SK-N-SH (cell line): Measurements from ENCODE around the gene WDR3. TPM values are rescaled to one million over a fixed set of nuclear protein-coding genes. Genes with fewer than 3 reads are reported as not detected.

Experiments used
- CTCF ChIA-PET: fragments of 300-600, 350-600 bp; formaldehyde crosslinking; extraction: SDS; loops from one replicate; lab custom pipeline; 2021; lab: Yijun Ruan, JAX
- POLR2A ChIA-PET: fragments of 350-600 bp; sonication (Branson Sonifier 250); formaldehyde crosslinking; extraction: SDS; loops from one replicate; lab custom pipeline; 2020; ENCODE audit warnings: antibody characterized with exemption, inconsistent platforms; lab: Yijun Ruan, JAX
- DNase-seq: peaks from one replicate; pipeline ENCODE4 v3.0.0; 2012
- H2AFZ ChIP-seq: fragments of 200-600 bp; sonication (generic); 2 replicates; pipeline ENCODE4 v1.8.1; 2016; ENCODE audit warnings: antibody characterized with exemption, mild to moderate bottlenecking, low read depth
- H3F3A ChIP-seq: fragments of 200-600 bp; sonication (generic); replicated peaks from 2 replicates; pipeline ENCODE3; 2016; ENCODE audit warnings: antibody characterized with exemption, mild to moderate bottlenecking; ENCODE audit not compliant: insufficient read depth
- H3K27ac ChIP-seq, 2 experiments: fragments of 200-500 bp in 1 of 2; fragments of 200-600 bp in 1 of 2; sonication (Bioruptor generic) in 1 of 2; sonication (generic), shearing (Covaris generic) in 1 of 2; 2 replicates each; pipeline versions ENCODE4 v1.5.1 to v1.6.1; 2014 to 2016; ENCODE audit warnings: low read depth in 2 of 2, inconsistent platforms in 1 of 2, low read length in 1 of 2, mild to moderate bottlenecking in 1 of 2, mixed read lengths in 1 of 2
- H3K27me3 ChIP-seq: fragments of 200-600 bp; sonication (generic), shearing (Covaris generic); 2 replicates; pipeline ENCODE4 v1.6.1; 2016; ENCODE audit warnings: mixed run types; ENCODE audit not compliant: insufficient read depth
- H3K36me3 ChIP-seq, 2 experiments: fragments of 200-500 bp in 1 of 2; fragments of 200-600 bp in 1 of 2; sonication (Bioruptor generic) in 1 of 2; sonication (generic) in 1 of 2; replicated peaks in 1 of 2; 2 replicates each; pipeline versions ENCODE3 to v1.5.1; 2014 to 2016; ENCODE audit warnings: low read length in 1 of 2, mild to moderate bottlenecking in 1 of 2; ENCODE audit not compliant: insufficient read depth in 2 of 2, control insufficient read depth in 1 of 2
- H3K4me1 ChIP-seq, 2 experiments: fragments of 200-500 bp in 1 of 2; fragments of 200-600 bp in 1 of 2; sonication (Bioruptor generic) in 1 of 2; sonication (generic), shearing (Covaris generic) in 1 of 2; 2 replicates each; pipeline versions ENCODE4 v1.5.1 to v1.6.1; 2014 to 2016; ENCODE audit warnings: low read depth in 1 of 2, low read length in 1 of 2, mixed run types in 1 of 2; ENCODE audit not compliant: insufficient read depth in 2 of 2, control insufficient read depth in 1 of 2
- H3K4me2 ChIP-seq: fragments of 200-600 bp; sonication (generic), shearing (Covaris generic); 2 replicates; pipeline ENCODE4 v1.6.1; 2017; ENCODE audit warnings: mixed run types
- H3K4me3 ChIP-seq, 2 experiments: fragments of 200-500 bp in 1 of 2; fragments of 200-600 bp in 1 of 2; sonication (Bioruptor generic) in 1 of 2; sonication (generic), shearing (Covaris generic) in 1 of 2; 2 replicates each; pipeline versions ENCODE4 v1.5.1 to v1.8.1; 2014 to 2016; ENCODE audit warnings: low read depth in 2 of 2, inconsistent platforms in 1 of 2, low read length in 1 of 2, mild to moderate bottlenecking in 1 of 2, mixed read lengths in 1 of 2, moderate library complexity in 1 of 2
- H3K79me2 ChIP-seq: fragments of 200-600 bp; sonication (generic); 2 replicates; pipeline ENCODE4 v1.8.1; 2017; ENCODE audit warnings: mild to moderate bottlenecking; ENCODE audit not compliant: insufficient read depth
- H3K9ac ChIP-seq: fragments of 200-600 bp; sonication (generic); 2 replicates; pipeline ENCODE4 v1.6.1; 2017; ENCODE audit warnings: mixed run types
- H3K9me2 ChIP-seq: fragments of 200-600 bp; sonication (generic); 2 replicates; pipeline ENCODE4 v1.6.1; 2017; ENCODE audit warnings: mixed run types
- H3K9me3 ChIP-seq: fragments of 200-600 bp; sonication (generic); 2 replicates; pipeline ENCODE4 v1.6.1; 2017; ENCODE audit warnings: mixed run types, mild to moderate bottlenecking, moderate library complexity
- H4K20me1 ChIP-seq: fragments of 200-600 bp; sonication (generic); 2 replicates; pipeline ENCODE4 v1.6.1; 2017; ENCODE audit warnings: mild to moderate bottlenecking, mixed run types; ENCODE audit not compliant: insufficient read depth
- CTCF ChIP-seq: fragments of 200-600 bp; sonication (generic); IDR thresholded peaks from 2 replicates; pipeline ENCODE4 v1.6.1; 2017; ENCODE audit warnings: antibody characterized with exemption, mild to moderate bottlenecking, moderate library complexity
- ELF1 ChIP-seq: IDR thresholded peaks from 2 replicates; pipeline ENCODE4 v1.4.0; 2012
- EP300 ChIP-seq, 2 experiments: IDR thresholded peaks; 2 replicates each; pipeline versions ENCODE4 v1.4.0 to v1.6.1; 2012; ENCODE audit warnings: borderline replicate concordance in 1 of 2, low read depth in 1 of 2, low read length in 1 of 2
- EZH2phosphoT487 ChIP-seq: fragments of 200-600 bp; sonication (generic); IDR thresholded peaks from 2 replicates; pipeline ENCODE4 v1.6.1; 2017; ENCODE audit warnings: low read depth, mixed run types, mild to moderate bottlenecking, antibody characterized with exemption, moderate library complexity, borderline replicate concordance
- GABPA ChIP-seq: IDR thresholded peaks from 2 replicates; pipeline ENCODE4 v1.4.0; 2012; ENCODE audit warnings: low read depth, mild to moderate bottlenecking
- GATA2 ChIP-seq: sonication (generic); formaldehyde crosslinking; IDR thresholded peaks from 2 replicates; pipeline ENCODE4 v1.5.0; 2020; ENCODE audit warnings: mild to moderate bottlenecking, missing genetic modification reagents
- MEF2A ChIP-seq: IDR thresholded peaks from 2 replicates; pipeline ENCODE4 v1.4.0; 2012; ENCODE audit warnings: low read depth, borderline replicate concordance
- MXI1 ChIP-seq: IDR thresholded peaks from 2 replicates; pipeline ENCODE4 v1.6.1; 2012; ENCODE audit warnings: mild to moderate bottlenecking, low read depth, low read length, improper control_type of control experiment
- POLR2AphosphoS5 ChIP-seq: IDR thresholded peaks from 2 replicates; pipeline ENCODE4 v1.6.1; 2012; ENCODE audit warnings: low read depth, low read length
- RFX5 ChIP-seq: IDR thresholded peaks from 2 replicates; pipeline ENCODE4 v1.6.1; 2012; ENCODE audit warnings: mild to moderate bottlenecking, improper control_type of control experiment, low read length
- SIN3A ChIP-seq: IDR thresholded peaks from 2 replicates; pipeline ENCODE4 v1.6.1; 2012; ENCODE audit warnings: low read depth, mild to moderate bottlenecking, low read length, moderate library complexity, borderline replicate concordance
- SMC3 ChIP-seq: IDR thresholded peaks from 2 replicates; pipeline ENCODE4 v1.6.1; 2012; ENCODE audit warnings: low read depth, low read length, improper control_type of control experiment
- TCF12 ChIP-seq: IDR thresholded peaks from 2 replicates; pipeline ENCODE4 v1.4.0; 2012
- YY1 ChIP-seq: IDR thresholded peaks from 2 replicates; pipeline ENCODE4 v1.4.0; 2012; ENCODE audit warnings: low read depth, mild to moderate bottlenecking
- ZBTB33 ChIP-seq: IDR thresholded peaks from 2 replicates; pipeline ENCODE4 v1.4.0; 2012; ENCODE audit warnings: low read depth, borderline replicate concordance
- WGBS: methylation state at CpG from one replicate; pipeline ENCODE4 v1.1.6; 2017; ENCODE audit warnings: low lambda C conversion rate; 5-methylcytosine and 5-hydroxymethylcytosine counted together
- polyA plus RNA-seq, 3 experiments: library from polyadenylated mRNA; depleted of rRNA; stranded (reverse); fragments of >200 nt; gene quantifications; 2 replicates each; pipeline ENCODE4 v1.2.3, GENCODE V29; 2012

Gene WDR3
- polyA plus RNA-seq, 1 of the 3 experiments (the other 2 are of a cell fraction): 26.9 TPM

DNA sequence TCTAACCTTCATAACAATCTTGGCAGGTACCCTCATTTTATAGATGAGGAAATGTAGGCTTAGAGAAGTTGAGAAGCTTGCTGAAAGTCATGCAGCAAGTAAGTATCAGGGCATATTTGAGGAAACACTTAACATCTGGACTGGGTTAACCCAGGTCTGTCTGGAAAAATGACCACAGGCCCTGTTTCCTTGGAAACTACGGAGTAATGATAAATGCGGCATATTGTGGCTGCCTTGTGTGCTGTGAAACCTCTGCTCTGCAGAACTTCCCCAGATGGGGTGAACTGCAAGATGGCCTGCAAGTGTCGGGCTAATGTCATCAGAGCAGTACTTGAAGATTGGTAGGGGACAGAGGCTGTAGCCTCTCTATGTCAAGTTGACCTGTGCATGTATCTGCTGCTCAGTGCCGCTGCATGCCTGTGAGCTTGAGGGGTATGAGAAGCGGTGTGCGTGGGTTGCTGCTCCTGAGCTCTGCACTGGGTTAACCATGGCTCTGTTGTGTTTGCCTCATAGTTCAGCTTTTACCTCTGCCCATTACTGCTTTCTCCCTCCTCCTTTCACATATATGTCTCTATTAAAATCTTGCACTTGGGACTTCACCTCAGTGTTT is 83.1 kb downstream of the WDR3 start:
- Histone ChIP-seq H4K20me1 (no peaks in the 10 kb centered on the region), H3K27me3 (no peaks in the 10 kb centered on the region; the same call in 1 of the 2 replicates), H3K27ac (peak overlapping the region in 1 of 2 experiments; percentile 77; a peak in 2 of 4 replicates), H3K4me1 (peaks cover 0 to 8% of the 10 kb centered on the region in 2 experiments; a peak in 2 of 4 replicates), H3F3A (no peaks in the 10 kb centered on the region), H3K4me3 (no peak overlapping the region), H3K9ac (no peak overlapping the region), H3K9me3 (no peaks in the 10 kb centered on the region), H3K36me3 (no peaks in the 10 kb centered on the region), H3K79me2 (no peaks in the 10 kb centered on the region), H3K4me2 (no peak overlapping the region), H3K9me2 (no peaks in the 10 kb centered on the region), H2AFZ (no peak overlapping the region)
- POLR2A ChIA-PET: no interaction called here
- no peak for TF ChIP-seq EZH2phosphoT487
- TF ChIP-seq EP300 (IDR thresholded peaks at IDR 0.05; ENCODE audit: borderline replicate concordance in 1 of 2, low read depth in 1 of 2, low read length in 1 of 2): peak in 1 of 2 experiments; percentile 48; a peak in 1 of 4 replicates
- peak; percentile 40 for DNase-seq
- CTCF ChIA-PET: no interaction called here
- WGBS: 60% methylated on average over 4 of the region's 6 CpGs

- no peaks in the 10 kb centered on the region for H3K9me2 ChIP-seq
- H3K9ac ChIP-seq: no peak overlapping the region
- TF ChIP-seq SIN3A: no peak
- no peak for TF ChIP-seq GATA2 (CRISPR knock-in tag)
- no peak for TF ChIP-seq SMC3
- no peak for TF ChIP-seq ZBTB33
- TF ChIP-seq MEF2A: no peak
- TF ChIP-seq GABPA: no peak
- TF ChIP-seq ELF1: no peak
- TF ChIP-seq TCF12: no peak
- no peak for TF ChIP-seq POLR2AphosphoS5
- no peak for TF ChIP-seq MXI1
- no peak for TF ChIP-seq YY1
- no peak for TF ChIP-seq RFX5
- no peak for TF ChIP-seq CTCF
- no peaks in the 10 kb centered on the region for H4K20me1 ChIP-seq
- 60% methylated on average over 6 of the region's 6 CpGs for WGBS
- H3K27ac ChIP-seq: peak overlapping the region in 1 of 2 experiments; percentile 77; a peak in 1 of 4 replicates
- H3K79me2 ChIP-seq: no peaks in the 10 kb centered on the region
- ChIA-PET CTCF (no interaction called here), POLR2A (no interaction called here)
- no peaks in the 10 kb centered on the region for H3K9me3 ChIP-seq
- H3K27me3 ChIP-seq: no peaks in the 10 kb centered on the region
- no peak overlapping the region for H2AFZ ChIP-seq
- no peak overlapping the region for H3K4me2 ChIP-seq
- no peak for DNase-seq
- H3K36me3 ChIP-seq: no peaks in the 10 kb centered on the region
- H3F3A ChIP-seq: no peaks in the 10 kb centered on the region
- no peak overlapping the region for H3K4me3 ChIP-seq
- peaks cover 0 to 8% of the 10 kb centered on the region in 2 experiments; a peak in 2 of 4 replicates for H3K4me1 ChIP-seq
Observed at GRCh38 chr1:118013336-118013735, 83.8 kb downstream of the WDR3 start.
